GM12864 (cell line): Measurements from ENCODE around the gene CDC20.

Experiments used
- DNase-seq: peaks from one replicate; pipeline ENCODE4 v3.0.0-alpha.2; 2011; ENCODE audit warnings: low read depth
- H3K4me3 ChIP-seq: 2 replicates; pipeline ENCODE4 v1.5.1; 2011; ENCODE audit warnings: mild to moderate bottlenecking, low read depth, low read length, control low read depth
- TF ChIP-seq, protein P1 (sequence below): IDR thresholded peaks from 2 replicates; pipeline ENCODE4 v1.5.1; 2011; ENCODE audit warnings: low read depth, mild to moderate bottlenecking, moderate library complexity, low read length, control low read depth, inconsistent platforms; ENCODE audit errors: missing control alignments

The CDC20 gene

DNA sequence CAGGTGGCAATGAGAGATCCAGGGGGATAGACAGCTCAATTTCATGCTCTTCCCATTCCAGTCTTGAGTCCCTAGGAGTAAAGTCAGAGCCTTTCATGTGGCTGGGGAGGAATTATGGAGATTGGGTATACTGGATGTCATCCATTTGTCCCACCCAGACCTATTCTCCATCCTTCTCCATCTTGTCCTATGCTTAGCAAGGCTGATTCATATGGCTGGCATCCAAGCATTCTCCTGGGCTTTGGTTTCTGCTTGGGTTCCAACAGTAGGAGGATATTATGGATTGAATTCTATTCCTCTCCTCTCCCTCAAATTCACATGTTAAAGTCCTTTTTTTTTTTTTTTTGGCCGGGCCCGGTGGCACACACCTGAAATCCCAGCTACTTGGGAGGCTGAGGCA is 3.8 kb upstream of the CDC20 start:
- TF ChIP-seq, protein P1, sequence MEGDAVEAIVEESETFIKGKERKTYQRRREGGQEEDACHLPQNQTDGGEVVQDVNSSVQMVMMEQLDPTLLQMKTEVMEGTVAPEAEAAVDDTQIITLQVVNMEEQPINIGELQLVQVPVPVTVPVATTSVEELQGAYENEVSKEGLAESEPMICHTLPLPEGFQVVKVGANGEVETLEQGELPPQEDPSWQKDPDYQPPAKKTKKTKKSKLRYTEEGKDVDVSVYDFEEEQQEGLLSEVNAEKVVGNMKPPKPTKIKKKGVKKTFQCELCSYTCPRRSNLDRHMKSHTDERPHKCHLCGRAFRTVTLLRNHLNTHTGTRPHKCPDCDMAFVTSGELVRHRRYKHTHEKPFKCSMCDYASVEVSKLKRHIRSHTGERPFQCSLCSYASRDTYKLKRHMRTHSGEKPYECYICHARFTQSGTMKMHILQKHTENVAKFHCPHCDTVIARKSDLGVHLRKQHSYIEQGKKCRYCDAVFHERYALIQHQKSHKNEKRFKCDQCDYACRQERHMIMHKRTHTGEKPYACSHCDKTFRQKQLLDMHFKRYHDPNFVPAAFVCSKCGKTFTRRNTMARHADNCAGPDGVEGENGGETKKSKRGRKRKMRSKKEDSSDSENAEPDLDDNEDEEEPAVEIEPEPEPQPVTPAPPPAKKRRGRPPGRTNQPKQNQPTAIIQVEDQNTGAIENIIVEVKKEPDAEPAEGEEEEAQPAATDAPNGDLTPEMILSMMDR = no peak
- H3K4me3 ChIP-seq = no peak overlapping the region
- DNase-seq = no peak

DNA sequence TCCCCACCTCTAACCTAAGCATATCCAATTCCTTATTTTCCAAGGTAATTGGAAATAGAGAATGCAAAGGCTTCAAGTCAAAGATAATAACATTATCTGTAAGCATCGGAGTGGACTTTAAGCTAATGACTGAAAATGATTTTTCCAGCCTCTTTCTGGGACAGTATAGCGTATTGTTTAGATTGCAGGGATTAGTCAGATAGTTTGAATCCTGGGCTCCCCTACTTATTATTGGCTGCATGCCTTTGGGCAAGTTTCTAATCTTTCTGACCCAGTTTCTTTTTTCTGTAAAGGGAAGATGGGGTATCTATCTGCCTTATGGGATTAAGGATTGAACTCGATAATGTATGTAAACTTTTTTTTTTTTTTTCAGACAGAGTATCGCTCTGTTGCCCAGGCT is 1.5 kb upstream of the CDC20 start:
- DNase-seq = no peak
- TF ChIP-seq, protein P1 = no peak
- H3K4me3 ChIP-seq = no peak overlapping the region

DNA sequence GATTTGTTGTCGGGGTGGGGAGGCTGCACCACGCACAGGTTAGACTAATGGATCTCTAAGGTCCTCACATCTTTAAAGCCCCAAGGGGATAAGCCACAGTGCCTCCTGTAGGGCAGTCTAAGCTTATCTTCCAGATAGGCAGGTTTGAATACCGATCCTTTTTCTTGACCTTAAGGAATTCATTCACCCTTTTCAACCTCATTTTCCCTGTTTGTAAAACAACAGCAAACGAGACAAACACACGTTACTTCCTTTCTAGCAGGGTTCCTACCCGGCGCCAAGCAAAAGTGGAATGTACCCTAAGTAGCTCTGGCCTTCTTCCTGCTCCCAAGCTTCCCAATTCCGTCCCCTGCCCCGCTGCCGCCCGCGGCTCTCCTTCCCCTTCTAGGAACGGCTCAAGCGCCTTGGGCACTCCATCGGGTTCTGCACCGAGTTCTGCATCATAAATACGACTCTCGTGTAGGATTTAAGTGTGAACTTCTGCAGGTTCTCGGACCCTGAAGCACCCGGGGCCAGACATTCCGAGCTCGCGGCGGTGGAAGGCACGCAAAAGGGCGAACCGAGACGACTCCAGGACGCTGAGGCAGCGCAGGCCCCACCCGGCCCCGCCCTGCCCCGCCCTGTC is 548 bp upstream of the CDC20 start:
- peak overlapping the region; percentile 62 for H3K4me3 ChIP-seq
- peak; percentile 30 for DNase-seq
- TF ChIP-seq, protein P1 = peak; percentile 61

DNA sequence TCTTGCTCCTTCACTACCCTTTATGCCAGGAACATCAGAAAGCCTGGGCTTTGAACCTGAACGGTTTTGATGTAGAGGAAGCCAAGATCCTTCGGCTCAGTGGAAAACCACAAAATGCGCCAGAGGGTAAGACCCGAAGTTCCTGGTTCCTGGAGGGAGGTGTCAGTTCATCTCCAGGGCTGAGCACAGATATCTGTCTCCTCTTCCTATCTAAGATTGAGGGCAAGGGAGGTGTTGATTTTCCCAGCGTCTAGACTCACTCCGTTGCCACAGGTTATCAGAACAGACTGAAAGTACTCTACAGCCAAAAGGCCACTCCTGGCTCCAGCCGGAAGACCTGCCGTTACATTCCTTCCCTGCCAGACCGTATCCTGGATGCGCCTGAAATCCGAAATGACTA is 915 bp downstream of the CDC20 start:
- peak overlapping the region; percentile 88 for H3K4me3 ChIP-seq
- TF ChIP-seq, protein P1 = no peak
- DNase-seq = no peak

DNA sequence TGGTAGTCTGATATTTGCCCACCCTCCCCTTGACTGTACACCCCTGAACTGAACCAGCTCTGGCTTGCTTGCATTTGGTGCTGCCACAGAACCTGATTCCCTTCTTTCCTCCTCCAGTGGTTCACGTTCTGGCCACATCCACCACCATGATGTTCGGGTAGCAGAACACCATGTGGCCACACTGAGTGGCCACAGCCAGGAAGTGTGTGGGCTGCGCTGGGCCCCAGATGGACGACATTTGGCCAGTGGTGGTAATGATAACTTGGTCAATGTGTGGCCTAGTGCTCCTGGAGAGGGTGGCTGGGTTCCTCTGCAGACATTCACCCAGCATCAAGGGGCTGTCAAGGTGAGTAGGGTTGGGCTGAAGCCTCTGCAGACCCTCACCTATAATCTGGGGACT is 1.8 kb downstream of the CDC20 start:
- DNase-seq = no peak
- peak overlapping the region; percentile 88 for H3K4me3 ChIP-seq
- TF ChIP-seq, protein P1 = no peak

DNA sequence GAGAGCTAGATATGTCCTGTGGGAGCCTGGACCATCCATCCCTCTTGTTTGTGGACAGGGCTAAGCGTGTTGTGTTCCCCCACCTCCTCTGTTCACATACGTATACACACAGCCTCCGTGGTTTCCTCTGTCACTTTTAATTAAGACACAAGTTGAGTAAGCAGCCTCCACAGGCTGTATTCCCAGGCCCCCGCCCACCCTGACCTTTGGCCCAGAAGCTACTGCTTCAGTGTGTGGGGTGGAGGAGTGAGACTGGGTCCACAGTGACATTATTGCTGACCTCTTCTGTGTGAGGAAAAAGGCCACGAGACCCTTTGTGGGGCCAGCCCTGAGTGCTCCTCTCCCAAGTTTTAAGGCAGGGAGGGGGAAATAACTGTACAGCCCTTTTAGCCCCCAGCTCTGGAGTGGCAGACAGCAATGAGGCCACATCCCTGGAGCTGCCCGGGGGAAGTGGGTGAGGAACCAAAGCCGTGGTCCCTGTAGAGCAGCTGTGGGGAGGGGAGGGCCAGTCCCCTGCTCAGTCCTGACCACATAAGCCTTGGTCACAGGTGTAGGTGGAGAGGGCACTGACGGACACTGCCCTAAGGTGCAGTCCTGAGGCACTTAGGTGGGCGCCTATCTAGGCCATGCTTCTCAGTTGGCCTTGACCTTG is 4.6 kb downstream of the CDC20 start:
- DNase-seq = no peak
- TF ChIP-seq, protein P1 = no peak
- no peak overlapping the region for H3K4me3 ChIP-seq
